ES-I3 (cell line): Measurements from ENCODE around the gene DLX1.
"Not testable (repeated sequence)": the region's sequence is repeated elsewhere in the genome, so short reads cannot be mapped to it uniquely, and the experiment has no call there.

ENCODE experiments used
- H3K36me3 ChIP-seq: 2 replicates; pipeline ENCODE4 v1.6.1; 2013; ENCODE audit warnings: mild to moderate bottlenecking, low read length, control low read depth, moderate library complexity; ENCODE audit not compliant: insufficient read depth
- H3K4me1 ChIP-seq: 2 replicates; pipeline ENCODE4 v1.6.1; 2013; ENCODE audit warnings: mild to moderate bottlenecking, control low read depth, low read length; ENCODE audit not compliant: insufficient read depth
- H3K9ac ChIP-seq: 2 replicates; pipeline ENCODE4 v1.6.1; 2013; ENCODE audit warnings: low read depth, mild to moderate bottlenecking, low read length, moderate library complexity
- H3K9me3 ChIP-seq: 2 replicates; pipeline ENCODE4 v1.6.1; 2013; ENCODE audit warnings: mild to moderate bottlenecking, low read length, moderate library complexity; ENCODE audit not compliant: control insufficient read depth, insufficient read depth

Gene DLX1

DNA sequence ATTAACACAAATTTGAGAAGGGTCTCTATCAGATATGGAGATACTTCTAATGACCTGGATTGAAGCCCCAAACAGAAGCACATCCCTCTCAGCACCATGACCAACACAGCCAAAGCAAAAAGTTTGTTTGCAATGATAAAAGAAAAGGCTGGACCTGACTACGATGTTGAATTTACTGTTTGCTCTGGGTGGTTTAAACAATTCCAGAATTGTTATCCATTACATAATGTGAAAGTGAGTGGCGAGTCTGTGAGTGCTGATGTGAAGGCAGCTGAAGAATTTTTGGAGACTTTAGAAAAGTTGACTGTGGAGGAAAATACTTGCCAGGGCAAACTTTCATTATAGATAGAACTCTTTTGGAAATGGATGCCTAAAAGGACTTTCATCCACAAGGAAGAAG lies 34.8 kb downstream of the DLX1 start:
- H3K9ac ChIP-seq, result no peak overlapping the region
- no peaks in the 10 kb centered on the region for H3K4me1 ChIP-seq
- H3K9me3 ChIP-seq, result no peaks in the 10 kb centered on the region
- no peaks in the 10 kb centered on the region for H3K36me3 ChIP-seq

DNA sequence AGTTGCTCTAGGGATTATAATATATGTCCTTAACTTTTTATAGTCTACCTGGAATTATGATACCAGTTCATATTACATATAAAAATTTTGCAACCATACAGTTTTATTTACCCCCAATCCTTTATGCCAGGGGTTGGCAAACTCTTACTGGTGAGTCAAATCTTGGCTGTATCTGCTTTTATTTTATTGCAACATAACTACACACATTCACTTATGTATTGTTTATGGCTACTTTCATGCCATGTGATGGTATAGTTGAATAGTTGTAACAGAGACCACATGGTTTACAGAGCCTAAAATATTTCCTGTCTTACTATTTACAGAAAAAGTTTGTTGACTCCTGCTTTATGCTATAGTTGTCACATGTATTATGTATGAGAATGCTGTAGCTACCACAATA lies 43.2 kb downstream of the DLX1 start:
- Histone ChIP-seq H3K36me3 (no peaks in the 10 kb centered on the region), H3K9ac (no peak overlapping the region), H3K9me3 (no peaks in the 10 kb centered on the region), H3K4me1 (peaks cover 10% of the 10 kb centered on the region; the same call in 1 of the 2 replicates)

DNA sequence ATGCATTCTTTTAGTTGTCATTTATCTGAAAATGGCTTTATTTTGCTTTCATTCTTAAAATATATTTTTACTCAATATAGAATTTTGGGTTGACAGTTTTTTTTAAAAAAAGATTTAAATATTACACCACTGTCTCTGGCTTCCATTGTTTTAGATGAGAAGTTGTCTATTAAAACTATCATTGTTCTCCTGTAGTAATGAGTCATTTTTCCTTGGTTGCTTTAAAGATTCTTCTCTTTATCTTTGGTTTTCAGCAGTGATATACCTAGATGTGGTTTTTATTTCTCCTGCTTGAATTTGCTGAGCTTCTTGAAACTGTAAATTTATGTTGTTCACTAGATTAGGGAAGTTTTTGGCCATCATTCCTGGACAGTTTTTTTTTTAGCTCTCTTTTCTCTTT lies 44.1 kb downstream of the DLX1 start:
- Histone ChIP-seq H3K9ac (no peak overlapping the region), H3K36me3 (no peaks in the 10 kb centered on the region), H3K4me1 (peaks cover 10% of the 10 kb centered on the region; the same call in 1 of the 2 replicates), H3K9me3 (no peaks in the 10 kb centered on the region)

DNA sequence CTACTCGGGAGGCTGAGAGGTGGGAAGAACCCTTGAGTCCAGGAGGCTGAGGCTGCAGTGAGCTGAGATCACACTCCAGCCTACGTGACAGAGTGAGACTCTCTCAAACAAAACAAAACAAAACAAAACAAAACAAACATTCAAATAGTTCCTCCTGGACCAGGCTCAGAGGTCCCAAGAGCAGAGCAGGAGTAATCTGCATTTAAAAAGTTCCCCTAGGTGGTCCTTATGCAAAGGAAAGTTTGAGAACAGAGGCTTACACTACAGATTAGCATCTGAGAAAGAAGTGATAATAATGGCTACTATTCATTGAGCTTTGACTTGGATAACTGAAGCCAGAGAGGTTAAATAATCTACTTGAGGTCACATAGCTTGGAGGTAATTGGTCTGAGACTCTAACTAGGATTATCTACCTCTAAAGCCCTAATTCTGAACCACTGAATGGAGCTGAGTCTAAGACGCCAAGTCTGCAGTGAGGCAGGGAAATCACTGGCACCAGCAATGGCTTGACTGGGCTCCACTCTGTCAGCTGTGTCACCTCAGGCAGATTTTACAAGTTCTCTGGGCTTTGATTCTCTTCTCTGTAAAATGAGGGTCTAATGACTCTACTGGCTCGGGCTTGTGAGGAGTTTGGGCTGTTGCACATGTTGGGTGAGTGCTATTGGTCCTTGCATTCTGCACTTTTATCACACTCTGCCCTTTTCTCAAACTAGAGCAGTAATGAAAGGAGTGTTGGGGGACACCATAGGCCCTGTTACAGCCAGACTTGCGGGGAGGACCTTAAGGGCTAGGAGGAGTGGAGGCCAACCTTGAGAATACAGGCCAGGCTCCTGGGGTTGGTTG lies 46.6 kb downstream of the DLX1 start:
- Histone ChIP-seq H3K36me3 (no peaks in the 10 kb centered on the region), H3K9ac (no peak overlapping the region), H3K4me1 (peaks cover 10% of the 10 kb centered on the region; the same call in 1 of the 2 replicates), H3K9me3 (no peaks in the 10 kb centered on the region)

GRCh38 chr2:172134270-172134669 lies 49.0 kb downstream of the DLX1 start:
- no peak overlapping the region for H3K9ac ChIP-seq
- H3K4me1 ChIP-seq, result peaks cover 10% of the 10 kb centered on the region; the same call in 1 of the 2 replicates
- H3K9me3 ChIP-seq, result no peaks in the 10 kb centered on the region
- H3K36me3 ChIP-seq, result no peaks in the 10 kb centered on the region

- Histone ChIP-seq H3K4me1 (peaks cover 10% of the 10 kb centered on the region; the same call in 1 of the 2 replicates), H3K9me3 (no peaks in the 10 kb centered on the region), H3K9ac (no peak overlapping the region), H3K36me3 (no peaks in the 10 kb centered on the region)
These were observed 50.1 kb downstream of the DLX1 start for GRCh38 chr2:172135446-172135845.

DNA sequence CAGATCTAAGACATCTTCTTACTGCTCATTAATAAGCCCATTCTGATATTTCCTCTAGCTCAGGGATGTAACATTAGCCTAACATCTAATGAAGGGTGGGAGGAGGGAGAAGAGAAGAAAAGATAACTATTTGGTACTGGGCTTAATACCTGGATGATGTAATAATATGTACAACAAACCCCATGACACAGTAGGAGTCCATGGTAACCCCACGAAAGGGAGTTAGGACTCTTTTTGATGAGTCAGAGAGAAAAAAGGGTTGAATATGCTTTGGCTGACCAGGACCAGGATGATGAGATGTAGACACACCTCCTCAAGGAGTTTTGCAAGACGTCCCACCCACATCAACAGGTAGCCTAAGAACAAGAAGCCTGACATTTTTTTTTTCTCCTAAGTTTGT lies 51.8 kb downstream of the DLX1 start:
- H3K4me1 ChIP-seq, result peaks cover 14% of the 10 kb centered on the region
- no peaks in the 10 kb centered on the region for H3K36me3 ChIP-seq
- no peak overlapping the region for H3K9ac ChIP-seq
- no peaks in the 10 kb centered on the region for H3K9me3 ChIP-seq

- Histone ChIP-seq H3K4me1 (peaks cover 9% of the 10 kb centered on the region), H3K36me3 (no peaks in the 10 kb centered on the region), H3K9ac (no peak overlapping the region), H3K9me3 (no peaks in the 10 kb centered on the region)
These were observed 52.6 kb downstream of the DLX1 start for GRCh38 chr2:172137943-172138342.

DNA sequence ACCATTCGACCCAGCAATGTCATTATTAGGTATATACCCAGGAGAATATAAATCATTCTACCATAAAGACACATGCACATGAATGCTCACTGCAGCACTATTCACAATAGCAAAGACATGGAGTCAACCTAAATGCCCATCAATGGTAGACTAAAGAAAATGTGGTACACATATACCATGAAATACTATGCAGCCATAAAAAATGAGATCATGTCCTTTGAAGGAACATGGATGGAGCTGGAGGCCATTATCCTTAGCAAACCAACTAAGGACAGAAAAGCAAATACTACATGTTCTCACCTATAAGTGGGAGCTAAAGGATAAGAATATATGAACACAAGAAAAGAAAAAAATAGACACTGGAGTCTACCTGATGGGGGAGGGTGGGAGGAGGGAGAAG lies 53.4 kb downstream of the DLX1 start:
- H3K9me3 ChIP-seq, H3K36me3 ChIP-seq, H3K9ac ChIP-seq, H3K4me1 ChIP-seq: not testable (repeated sequence)
